Mucosa of descending colon (tissue), 3 donors: ENCODE measurements around the gene SLC38A1. TPM values are rescaled to one million over a fixed set of nuclear protein-coding genes. Genes with fewer than 3 reads are reported as not detected.

Experiments used
- ATAC-seq: fragments of 200-7000 bp; cut with Tn5 transposase; one replicate; pipeline ENCODE4 v1.9.1; 2020; ENCODE audit warnings: mild to moderate bottlenecking, moderate library complexity
- DNase-seq, 3 donors: peaks; one replicate each; pipeline ENCODE4 v3.0.0-alpha.2; 2020
- H3K36me3 ChIP-seq: fragments of 200-600 bp; one replicate; pipeline ENCODE4 v1.8.0; 2021; ENCODE audit warnings: low read depth, mild to moderate bottlenecking
- H3K4me1 ChIP-seq: fragments of 200-600 bp; one replicate; pipeline ENCODE4 v1.8.0; 2021; ENCODE audit warnings: low read depth, mild to moderate bottlenecking
- H3K4me3 ChIP-seq: fragments of 200-600 bp; one replicate; pipeline ENCODE4 v1.8.0; 2021; ENCODE audit warnings: mild to moderate bottlenecking
- H3K9me3 ChIP-seq: fragments of 200-600 bp; one replicate; pipeline ENCODE4 v1.8.0; 2021; ENCODE audit warnings: mild to moderate bottlenecking
- CTCF ChIP-seq: fragments of 200-600 bp; IDR thresholded peaks from one replicate; pipeline ENCODE4 v1.8.0; 2022; ENCODE audit warnings: antibody characterized with exemption, mild to moderate bottlenecking
- intact Hi-C, 2 donors: fragments of 100-400 bp; cut with DNase I in 1 of 2; cut with micrococcal nuclease in 1 of 2; formaldehyde crosslinking; loops; one replicate each; pipeline versions ENCODE4 v1.11.0 to v1.11.1; 2022; cut with DNase I, micrococcal nuclease
- total RNA-seq, 3 donors: library from RNA; stranded (reverse); fragmentation: NEBNext Ultra II Directional in 2 of 3; extraction: Animal tissue kit (Norgen Biotek cat#: 25700) in 2 of 3; gene quantifications; one replicate each; pipeline versions ENCODE4 v1.2.1 to v1.2.4, GENCODE V29; 2021 to 2023
- donor health status: DM: no; HTN: no; CAD: no; lungs with moderate emphysema.
- donor health status: DM: no; HTN: no; CAD: no.
- donor health status: DM: no; HTN: yes; CAD: no.

SLC38A1 gene
- total RNA-seq, 3 donors from 2014 or later, result 116 to 157 (median 132) TPM

- DNase-seq, result no peak
- TF ChIP-seq CTCF, result no peak
- intact Hi-C loops, result no loop called here
- ATAC-seq, result no peak
- Histone ChIP-seq H3K9me3 (no peaks in the 10 kb centered on the region), H3K4me3 (no peak overlapping the region), H3K36me3 (no peaks in the 10 kb centered on the region), H3K4me1 (no peaks in the 10 kb centered on the region)
Observed at GRCh38 chr12:46134205-46134811, 134.5 kb downstream of the SLC38A1 start.

- no peak for TF ChIP-seq CTCF
- Histone ChIP-seq H3K4me3 (no peak overlapping the region), H3K4me1 (no peaks in the 10 kb centered on the region), H3K36me3 (no peaks in the 10 kb centered on the region), H3K9me3 (no peaks in the 10 kb centered on the region)
- no peak for DNase-seq
- ATAC-seq, result peak; percentile 55
- intact Hi-C loops, result no loop called here
Observed at GRCh38 chr12:46133751-46134150, 135.1 kb downstream of the SLC38A1 start.

Other genes with a start within 250 kb of the SLC38A1 start
- gene SLC38A2, start 103.7 kb upstream of the SLC38A1 start, total RNA-seq, result 100 to 1,000 TPM in 2 of 3 donors, 10 to 100 TPM in 1; 82.9 to 216 (median 143) TPM